IPS-15b (cell line): ENCODE measurements around the gene ARHGAP18.

Source experiments
- H3K27me3 ChIP-seq: one replicate; pipeline ENCODE4 v1.6.1; 2013; ENCODE audit warnings: low read length; ENCODE audit not compliant: control insufficient read depth, insufficient read depth
- H3K36me3 ChIP-seq: one replicate; pipeline ENCODE4 v1.6.1; 2013; ENCODE audit warnings: low read length; ENCODE audit not compliant: control insufficient read depth, insufficient read depth
- H3K4me1 ChIP-seq: one replicate; pipeline ENCODE4 v1.6.1; 2013; ENCODE audit warnings: mild to moderate bottlenecking, low read length; ENCODE audit not compliant: control insufficient read depth, insufficient read depth
- H3K4me3 ChIP-seq: one replicate; pipeline ENCODE4 v1.5.1; 2013; ENCODE audit warnings: low read depth, low read length
- H3K9ac ChIP-seq: one replicate; pipeline ENCODE4 v1.6.1; 2013; ENCODE audit warnings: low read depth, mild to moderate bottlenecking, low read length
- H3K9me3 ChIP-seq: one replicate; pipeline ENCODE4 v1.6.1; 2013; ENCODE audit warnings: mild to moderate bottlenecking, low read length; ENCODE audit not compliant: control insufficient read depth, insufficient read depth

Gene ARHGAP18

DNA sequence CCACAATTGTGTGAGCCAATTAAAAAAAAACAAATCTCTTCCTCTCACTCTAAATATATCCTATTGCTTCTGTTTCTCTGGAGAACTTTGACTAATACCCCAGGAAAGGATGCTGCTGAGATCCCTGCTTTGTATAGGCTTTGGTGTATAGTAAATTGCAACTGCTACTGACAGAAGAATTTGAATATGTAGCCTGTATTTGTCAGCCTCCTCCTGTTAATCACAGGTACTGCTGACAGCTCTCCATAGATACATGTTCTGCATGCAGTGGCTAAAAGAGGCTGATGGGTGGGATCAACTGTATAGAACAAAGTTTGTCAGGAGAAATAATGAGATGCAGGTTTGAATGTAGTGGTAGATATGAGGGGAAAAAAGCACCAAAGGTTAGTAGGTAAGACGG lies 95.0 kb downstream of the ARHGAP18 start:
- Histone ChIP-seq H3K9me3 (no peaks in the 10 kb centered on the region), H3K36me3 (no peaks in the 10 kb centered on the region), H3K4me1 (no peaks in the 10 kb centered on the region), H3K9ac (no peak overlapping the region), H3K27me3 (no peaks in the 10 kb centered on the region), H3K4me3 (no peak overlapping the region)

DNA sequence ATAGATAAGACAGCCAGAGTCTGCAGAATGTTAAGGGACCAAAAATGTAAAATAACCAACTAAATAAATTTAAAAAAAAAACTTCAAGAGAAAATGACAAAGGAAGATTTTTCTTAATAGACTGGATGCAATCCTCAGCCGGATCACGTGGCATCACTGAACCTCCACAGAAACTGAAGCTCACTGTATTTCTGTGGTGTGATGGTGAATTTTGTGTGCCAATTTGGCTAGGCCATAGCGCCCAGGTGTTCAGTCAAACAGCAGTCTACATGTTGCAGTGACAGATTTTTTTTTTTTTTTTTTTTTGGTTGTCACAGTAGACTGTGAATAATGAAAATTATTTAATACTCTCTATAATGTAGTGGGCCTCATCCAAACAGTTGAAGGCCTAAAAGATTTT lies 95.5 kb downstream of the ARHGAP18 start:
- no peak overlapping the region for H3K9ac ChIP-seq
- no peak overlapping the region for H3K4me3 ChIP-seq
- no peaks in the 10 kb centered on the region for H3K4me1 ChIP-seq
- H3K9me3 ChIP-seq: no peaks in the 10 kb centered on the region
- no peaks in the 10 kb centered on the region for H3K36me3 ChIP-seq
- no peaks in the 10 kb centered on the region for H3K27me3 ChIP-seq

DNA sequence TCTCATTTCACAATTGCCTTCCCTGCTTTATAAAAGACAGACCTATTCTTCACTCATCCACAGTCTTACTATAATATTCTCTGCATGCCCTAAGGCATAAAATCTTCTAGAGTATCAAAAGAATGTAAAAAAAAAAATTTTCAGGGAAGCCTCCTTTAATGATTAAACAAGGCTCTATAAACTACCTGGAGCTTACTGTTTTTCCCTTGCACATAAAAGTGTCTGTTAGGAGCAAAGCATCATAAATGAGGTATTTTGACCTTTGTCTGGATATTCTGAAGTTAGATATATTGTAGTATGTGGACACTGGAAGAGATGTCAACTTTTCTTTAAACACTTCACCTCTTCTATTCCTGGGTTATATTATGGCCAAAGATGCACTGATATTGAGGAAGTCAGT lies 97.5 kb downstream of the ARHGAP18 start:
- H3K9ac ChIP-seq: no peak overlapping the region
- peaks cover 2% of the 10 kb centered on the region for H3K4me1 ChIP-seq
- no peaks in the 10 kb centered on the region for H3K9me3 ChIP-seq
- H3K36me3 ChIP-seq: no peaks in the 10 kb centered on the region
- H3K27me3 ChIP-seq: no peaks in the 10 kb centered on the region
- no peak overlapping the region for H3K4me3 ChIP-seq

DNA sequence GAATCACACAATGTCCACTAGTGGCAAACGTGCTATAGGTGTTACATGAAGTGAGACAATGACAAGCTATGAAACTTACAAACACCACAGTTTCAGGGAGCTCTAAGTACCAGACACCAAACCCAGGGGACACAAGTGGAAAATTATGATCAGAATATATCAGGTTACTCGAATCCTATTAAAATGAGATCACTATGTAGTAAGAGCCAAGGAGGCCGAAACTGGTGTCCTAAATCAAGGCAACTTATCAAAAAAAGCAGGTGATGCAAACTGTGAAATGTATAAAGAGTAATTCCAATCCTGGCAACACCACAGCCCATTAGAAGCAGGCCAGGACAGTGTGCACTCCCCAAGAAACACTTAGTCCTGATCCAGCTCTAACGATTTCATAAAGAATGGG lies 100.3 kb downstream of the ARHGAP18 start:
- Histone ChIP-seq H3K9ac (no peak overlapping the region), H3K27me3 (no peaks in the 10 kb centered on the region), H3K9me3 (no peaks in the 10 kb centered on the region), H3K4me3 (no peak overlapping the region), H3K4me1 (peaks cover 2% of the 10 kb centered on the region), H3K36me3 (no peaks in the 10 kb centered on the region)

DNA sequence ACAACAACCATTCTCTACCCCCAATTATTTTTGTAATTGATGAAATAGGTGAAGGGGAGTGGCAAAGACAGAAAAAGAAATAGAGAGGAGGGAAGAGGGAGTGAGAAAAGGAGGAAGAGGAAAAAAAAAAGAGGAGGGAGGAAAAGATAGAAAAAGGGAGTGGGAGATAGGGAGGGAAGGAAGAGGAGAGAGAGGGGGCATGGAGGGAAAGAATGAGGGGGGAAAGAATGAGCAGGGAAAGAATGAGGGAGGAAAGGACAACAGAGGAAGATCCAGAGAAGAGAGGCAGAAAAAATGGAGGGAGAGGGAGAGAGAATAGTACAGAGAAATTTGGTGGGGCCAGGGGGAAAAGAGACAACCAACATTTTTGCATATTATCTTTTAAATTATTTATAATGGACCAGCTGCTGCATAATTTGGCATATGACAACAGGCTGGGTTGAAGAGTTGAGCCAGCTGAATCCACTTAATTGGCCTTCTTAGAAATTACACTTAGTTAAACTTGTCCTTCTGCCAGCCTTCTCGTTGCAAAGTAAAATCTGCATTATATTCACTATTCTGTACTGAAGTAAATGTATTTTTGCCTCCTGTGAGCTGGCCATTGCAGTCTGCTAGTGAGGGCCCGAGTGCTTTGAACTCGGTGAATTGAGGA lies 101.0 kb downstream of the ARHGAP18 start:
- Histone ChIP-seq H3K4me1 (peaks cover 2% of the 10 kb centered on the region), H3K27me3 (no peaks in the 10 kb centered on the region), H3K36me3 (no peaks in the 10 kb centered on the region), H3K4me3 (no peak overlapping the region), H3K9ac (no peak overlapping the region), H3K9me3 (no peaks in the 10 kb centered on the region)

DNA sequence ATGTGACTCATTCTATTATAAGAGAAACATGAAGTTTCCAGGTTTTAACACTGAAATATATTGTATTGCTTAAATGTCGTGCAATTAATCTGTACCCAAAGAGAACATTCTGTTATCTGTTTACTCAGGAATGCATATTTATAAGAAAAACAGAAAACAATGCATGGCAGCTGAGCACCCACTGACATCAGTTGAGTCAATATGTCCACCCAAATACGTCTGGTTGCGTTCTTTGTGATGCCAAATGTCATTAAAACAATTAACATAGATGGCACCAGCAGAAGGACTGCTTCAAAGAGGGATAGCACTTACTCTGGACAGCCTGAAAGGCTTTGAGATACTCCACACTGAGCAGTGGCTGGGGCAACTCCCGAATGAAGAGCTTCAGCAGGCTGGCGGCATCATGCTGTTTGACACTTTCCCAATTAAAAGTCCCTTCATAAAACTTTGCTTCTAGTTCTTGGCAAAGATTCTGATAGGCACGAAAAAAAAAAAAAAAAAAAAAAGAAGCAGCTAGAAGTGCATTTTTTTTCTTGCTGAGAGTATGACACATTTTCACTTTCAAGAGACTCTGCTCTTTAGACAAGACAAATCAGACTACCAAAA lies 102.3 kb downstream of the ARHGAP18 start:
- H3K9ac ChIP-seq: no peak overlapping the region
- H3K27me3 ChIP-seq: no peaks in the 10 kb centered on the region
- peaks cover 2% of the 10 kb centered on the region for H3K4me1 ChIP-seq
- H3K4me3 ChIP-seq: no peak overlapping the region
- H3K9me3 ChIP-seq: no peaks in the 10 kb centered on the region
- no peaks in the 10 kb centered on the region for H3K36me3 ChIP-seq

DNA sequence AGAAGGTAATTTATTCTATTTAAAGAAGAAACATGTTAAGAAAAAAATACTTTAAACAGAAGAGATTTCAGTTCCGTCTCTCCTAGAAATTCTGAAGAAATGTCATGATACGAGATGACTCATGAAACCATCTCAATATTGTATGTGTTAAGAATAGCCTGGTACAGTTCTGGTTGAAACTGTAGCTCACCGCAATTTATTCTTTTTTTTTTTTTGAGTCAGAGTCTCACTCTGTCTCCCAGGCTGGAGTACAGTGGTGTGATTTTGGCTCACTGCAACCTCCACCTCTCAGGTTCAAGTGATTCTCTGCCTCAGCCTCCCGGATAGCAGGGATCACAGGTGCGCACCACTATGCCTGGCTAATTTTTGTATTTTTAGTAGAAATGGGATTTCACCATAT lies 103.3 kb downstream of the ARHGAP18 start:
- Histone ChIP-seq H3K4me3 (no peak overlapping the region), H3K4me1 (peaks cover 2% of the 10 kb centered on the region), H3K27me3 (no peaks in the 10 kb centered on the region), H3K36me3 (no peaks in the 10 kb centered on the region), H3K9ac (no peak overlapping the region), H3K9me3 (no peaks in the 10 kb centered on the region)

DNA sequence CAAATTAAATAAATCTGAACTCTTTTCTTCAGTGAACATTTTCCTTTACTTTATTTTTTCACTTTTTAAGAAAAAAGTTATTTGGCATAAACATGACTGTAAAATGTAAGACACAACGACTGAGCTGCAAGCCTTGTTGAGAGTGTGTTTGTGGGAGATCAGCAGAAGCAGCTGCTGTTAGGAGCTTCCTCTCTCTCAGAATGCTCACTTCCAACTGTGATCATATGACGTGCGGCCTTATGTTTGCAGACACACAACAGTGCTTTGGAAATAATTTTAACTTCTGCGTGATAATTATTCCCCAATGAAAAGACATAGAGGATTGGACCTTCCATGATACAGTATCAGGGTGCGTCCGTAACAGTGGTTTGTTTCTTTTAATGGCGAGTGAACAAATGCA lies 104.0 kb downstream of the ARHGAP18 start:
- peaks cover 2% of the 10 kb centered on the region for H3K4me1 ChIP-seq
- H3K9ac ChIP-seq: no peak overlapping the region
- H3K27me3 ChIP-seq: no peaks in the 10 kb centered on the region
- H3K9me3 ChIP-seq: no peaks in the 10 kb centered on the region
- no peaks in the 10 kb centered on the region for H3K36me3 ChIP-seq
- H3K4me3 ChIP-seq: no peak overlapping the region

DNA sequence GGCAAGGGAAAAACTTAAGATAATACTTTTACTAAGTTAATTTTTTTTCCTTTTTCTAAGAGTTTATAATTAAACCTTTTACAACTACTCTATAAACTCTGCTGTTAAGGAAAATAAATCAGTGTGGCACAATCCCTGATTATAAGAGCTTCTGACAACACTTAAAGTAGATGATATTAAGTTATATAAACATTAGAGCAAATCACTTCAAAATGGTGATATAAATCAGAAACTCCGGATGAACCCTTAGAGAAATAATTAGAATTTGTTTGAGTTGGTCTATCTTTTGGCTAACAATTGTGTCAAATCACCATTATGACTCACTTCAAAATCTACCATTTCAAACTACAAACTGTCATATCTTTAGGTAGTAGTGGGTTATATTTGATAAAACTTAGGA lies 104.9 kb downstream of the ARHGAP18 start:
- peaks cover 2% of the 10 kb centered on the region for H3K4me1 ChIP-seq
- H3K9ac ChIP-seq: no peak overlapping the region
- H3K4me3 ChIP-seq: no peak overlapping the region
- H3K27me3 ChIP-seq: no peaks in the 10 kb centered on the region
- no peaks in the 10 kb centered on the region for H3K36me3 ChIP-seq
- no peaks in the 10 kb centered on the region for H3K9me3 ChIP-seq

DNA sequence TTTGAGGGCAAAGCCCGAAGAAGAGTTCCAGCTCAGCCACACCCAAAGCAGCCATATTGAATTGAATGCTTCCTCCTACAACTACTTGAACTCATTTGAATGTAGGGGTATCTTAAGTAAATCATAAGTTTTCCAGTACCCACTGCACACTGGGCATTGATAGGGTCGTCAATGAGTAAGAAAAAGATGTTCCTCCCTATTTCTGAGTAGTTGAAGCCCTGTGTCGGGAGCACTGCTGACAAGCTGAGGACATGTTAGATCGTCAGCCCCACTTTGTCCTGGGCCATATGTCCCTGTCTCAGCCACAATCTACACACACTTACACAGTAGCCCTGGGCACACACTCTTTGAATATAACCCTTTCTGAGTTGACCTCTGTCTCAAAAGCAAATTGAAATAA lies 105.7 kb downstream of the ARHGAP18 start:
- Histone ChIP-seq H3K27me3 (no peaks in the 10 kb centered on the region), H3K9ac (no peak overlapping the region), H3K9me3 (no peaks in the 10 kb centered on the region), H3K4me1 (peaks cover 2% of the 10 kb centered on the region), H3K4me3 (no peak overlapping the region), H3K36me3 (no peaks in the 10 kb centered on the region)

DNA sequence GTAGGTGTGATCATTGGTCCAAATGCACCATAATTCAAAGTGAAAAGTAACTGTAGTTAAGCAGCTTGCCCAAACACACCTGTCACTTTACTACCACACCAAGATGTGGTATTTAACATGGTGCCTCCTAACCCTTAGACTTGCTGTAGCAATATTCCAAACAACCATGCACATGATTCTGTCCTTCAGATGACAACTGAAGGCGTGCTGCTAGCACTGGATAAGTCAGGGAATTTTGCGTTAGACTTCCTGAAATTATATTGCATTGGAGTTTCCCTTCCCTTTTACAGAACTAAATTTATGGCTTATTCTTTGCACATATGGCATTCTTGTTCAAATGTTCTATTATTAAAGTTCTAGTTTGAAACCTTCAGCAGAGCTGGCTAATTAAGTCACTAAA lies 106.2 kb downstream of the ARHGAP18 start:
- Histone ChIP-seq H3K27me3 (no peaks in the 10 kb centered on the region), H3K9me3 (no peaks in the 10 kb centered on the region), H3K9ac (no peak overlapping the region), H3K4me1 (peaks cover 5% of the 10 kb centered on the region), H3K36me3 (no peaks in the 10 kb centered on the region), H3K4me3 (no peak overlapping the region)

DNA sequence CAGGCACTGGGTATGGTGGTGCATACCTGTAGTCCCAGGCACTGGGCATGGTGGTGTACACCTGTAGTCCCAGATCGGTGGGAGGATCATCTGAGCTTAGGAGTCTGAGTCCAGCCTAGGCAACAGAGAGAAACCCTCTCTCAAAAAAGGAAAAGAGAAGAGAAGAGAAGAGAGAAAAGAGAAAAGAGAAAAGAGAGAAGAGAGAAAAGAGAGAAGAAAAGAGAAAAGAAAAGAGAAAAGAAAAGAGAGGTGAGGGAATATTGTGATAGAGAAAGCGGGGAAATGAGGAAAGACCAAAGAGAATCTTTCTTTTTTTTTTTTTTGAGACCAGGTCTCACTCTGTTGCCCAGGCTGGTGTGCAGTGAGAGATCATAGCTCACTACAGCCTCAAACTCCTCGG lies 108.7 kb downstream of the ARHGAP18 start:
- Histone ChIP-seq H3K9ac (no peak overlapping the region), H3K9me3 (no peaks in the 10 kb centered on the region), H3K4me3 (no peak overlapping the region), H3K27me3 (no peaks in the 10 kb centered on the region), H3K4me1 (peaks cover 5% of the 10 kb centered on the region), H3K36me3 (no peaks in the 10 kb centered on the region)
